ENCODE results near the gene RPTN.

Gene RPTN, protein sequence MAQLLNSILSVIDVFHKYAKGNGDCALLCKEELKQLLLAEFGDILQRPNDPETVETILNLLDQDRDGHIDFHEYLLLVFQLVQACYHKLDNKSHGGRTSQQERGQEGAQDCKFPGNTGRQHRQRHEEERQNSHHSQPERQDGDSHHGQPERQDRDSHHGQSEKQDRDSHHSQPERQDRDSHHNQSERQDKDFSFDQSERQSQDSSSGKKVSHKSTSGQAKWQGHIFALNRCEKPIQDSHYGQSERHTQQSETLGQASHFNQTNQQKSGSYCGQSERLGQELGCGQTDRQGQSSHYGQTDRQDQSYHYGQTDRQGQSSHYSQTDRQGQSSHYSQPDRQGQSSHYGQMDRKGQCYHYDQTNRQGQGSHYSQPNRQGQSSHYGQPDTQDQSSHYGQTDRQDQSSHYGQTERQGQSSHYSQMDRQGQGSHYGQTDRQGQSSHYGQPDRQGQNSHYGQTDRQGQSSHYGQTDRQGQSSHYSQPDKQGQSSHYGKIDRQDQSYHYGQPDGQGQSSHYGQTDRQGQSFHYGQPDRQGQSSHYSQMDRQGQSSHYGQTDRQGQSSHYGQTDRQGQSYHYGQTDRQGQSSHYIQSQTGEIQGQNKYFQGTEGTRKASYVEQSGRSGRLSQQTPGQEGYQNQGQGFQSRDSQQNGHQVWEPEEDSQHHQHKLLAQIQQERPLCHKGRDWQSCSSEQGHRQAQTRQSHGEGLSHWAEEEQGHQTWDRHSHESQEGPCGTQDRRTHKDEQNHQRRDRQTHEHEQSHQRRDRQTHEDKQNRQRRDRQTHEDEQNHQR

DNA sequence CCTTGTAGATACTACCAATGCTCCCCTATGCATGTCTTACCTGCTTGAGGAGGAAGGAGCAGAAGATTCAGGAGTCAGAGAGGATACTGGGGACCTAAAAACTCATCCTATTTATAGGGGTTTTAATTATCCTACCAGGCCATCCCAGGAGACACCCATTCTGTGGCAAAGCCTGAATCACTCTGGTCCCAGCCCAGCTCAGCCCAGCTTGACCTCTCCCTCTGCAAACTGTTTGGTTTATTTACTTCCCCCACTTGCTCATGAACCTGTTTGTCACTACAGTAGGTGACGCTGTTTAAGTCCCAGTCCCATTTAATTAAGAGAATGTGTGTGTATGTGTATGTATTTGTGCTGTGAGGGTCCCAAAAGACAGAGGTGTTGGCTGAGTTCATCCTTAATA lies at the start of gene RPTN:
Gene RPTN, minus strand, starts transcription at position 85 of the 400 bp plus-strand sequence. CDS start 1,339 bp downstream, outside the sequence.
- DNase-seq (ENCODE audit: extremely low spot score) = no peak
- POLR2A ChIA-PET = no interaction called here
- CTCF ChIA-PET = no interaction called here
- TF ChIP-seq ARNT (IDR thresholded peaks at IDR 0.05) = no peak

DNA sequence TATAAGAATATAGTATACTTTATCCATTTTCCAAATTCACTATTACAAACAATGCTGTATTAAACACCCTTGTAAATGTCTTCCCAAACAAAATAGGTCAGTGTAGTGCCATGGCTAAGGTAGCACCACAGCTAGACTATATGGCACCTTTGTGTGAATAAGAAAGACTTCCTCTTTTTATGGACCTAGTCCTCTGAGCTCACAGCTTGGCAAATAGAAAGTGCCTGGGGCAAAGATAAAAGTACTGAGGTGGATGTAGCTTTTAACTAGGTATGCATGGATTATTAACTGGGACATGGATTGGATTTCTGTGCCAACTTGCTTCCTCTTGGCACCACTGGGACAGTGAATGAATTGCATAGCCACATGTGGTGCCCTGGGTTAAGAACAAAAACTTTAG lies 40.0 kb upstream of the RPTN start:
- ChIA-PET POLR2A (interaction anchor here (1.0 kb wide), 1 partner anchor 10 kb away, joined by 3 read pairs; no protein-coding TSS in a partner anchor), CTCF (interaction anchor here (1.0 to 1.1 kb wide), 2 partner anchors 13 to 14 kb away, joined by 3 to 4 read pairs; no protein-coding TSS in a partner anchor)
- DNase-seq (ENCODE audit: extremely low spot score) = no peak
- TF ChIP-seq SUZ12 (IDR thresholded peaks at IDR 0.05) (no peak), ARNT (IDR thresholded peaks at IDR 0.05) (no peak), CTBP1 (IDR thresholded peaks at IDR 0.05; ENCODE audit: borderline replicate concordance) (no peak), HDGF (IDR thresholded peaks at IDR 0.05; ENCODE audit: borderline replicate concordance) (no peak), ZNF384 (IDR thresholded peaks at IDR 0.05) (no peak), FOXM1 (IDR thresholded peaks at IDR 0.05; ENCODE audit: borderline replicate concordance) (no peak), BHLHE40 (IDR thresholded peaks at IDR 0.05; ENCODE audit: borderline replicate concordance) (no peak), FOXK2 (IDR thresholded peaks at IDR 0.05) (no peak), SP1 (IDR thresholded peaks at IDR 0.05) (no peak)
- TF ChIP-seq, protein P1, sequence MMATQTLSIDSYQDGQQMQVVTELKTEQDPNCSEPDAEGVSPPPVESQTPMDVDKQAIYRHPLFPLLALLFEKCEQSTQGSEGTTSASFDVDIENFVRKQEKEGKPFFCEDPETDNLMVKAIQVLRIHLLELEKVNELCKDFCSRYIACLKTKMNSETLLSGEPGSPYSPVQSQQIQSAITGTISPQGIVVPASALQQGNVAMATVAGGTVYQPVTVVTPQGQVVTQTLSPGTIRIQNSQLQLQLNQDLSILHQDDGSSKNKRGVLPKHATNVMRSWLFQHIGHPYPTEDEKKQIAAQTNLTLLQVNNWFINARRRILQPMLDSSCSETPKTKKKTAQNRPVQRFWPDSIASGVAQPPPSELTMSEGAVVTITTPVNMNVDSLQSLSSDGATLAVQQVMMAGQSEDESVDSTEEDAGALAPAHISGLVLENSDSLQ (IDR thresholded peaks at IDR 0.05) = no peak

DNA sequence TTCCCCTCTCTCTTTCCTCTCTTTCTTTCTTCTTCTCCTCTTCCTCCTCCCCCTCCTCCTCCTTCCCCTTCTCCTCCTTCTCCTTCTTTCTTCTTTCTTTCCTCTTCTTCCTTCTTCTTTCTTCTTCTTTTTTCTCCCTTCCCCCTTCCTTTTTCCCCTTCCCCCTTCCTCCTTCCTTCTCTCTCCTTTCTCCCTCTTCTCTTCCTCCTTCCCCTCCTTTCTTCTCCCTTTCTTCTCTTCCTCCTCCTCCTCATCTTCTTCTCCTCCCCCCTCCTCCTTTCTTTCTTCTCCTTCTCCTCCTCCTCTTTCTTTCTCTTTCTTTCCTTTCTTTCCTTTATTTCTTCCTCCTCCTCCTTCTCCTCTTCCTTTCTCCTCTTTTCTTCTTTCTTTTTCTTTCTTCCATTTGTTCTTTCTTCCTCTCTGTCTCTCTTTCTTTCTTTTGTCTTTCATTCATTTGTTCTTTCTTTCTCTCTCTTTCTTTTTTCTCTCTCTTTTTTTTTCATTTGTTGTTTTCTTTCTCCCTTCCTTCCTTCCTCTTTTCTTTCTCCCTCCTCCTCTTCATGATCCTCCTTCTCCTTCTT lies 38.4 kb upstream of the RPTN start:
- DNase-seq (ENCODE audit: extremely low spot score) = no peak
- CTCF ChIA-PET = interaction anchor here (0.7 to 1.1 kb wide), 2 partner anchors 12 to 64 kb away, joined by 3 to 5 read pairs; no protein-coding TSS in a partner anchor
- POLR2A ChIA-PET = no interaction called here
- TF ChIP-seq ZNF384 (IDR thresholded peaks at IDR 0.05) = no peak

DNA sequence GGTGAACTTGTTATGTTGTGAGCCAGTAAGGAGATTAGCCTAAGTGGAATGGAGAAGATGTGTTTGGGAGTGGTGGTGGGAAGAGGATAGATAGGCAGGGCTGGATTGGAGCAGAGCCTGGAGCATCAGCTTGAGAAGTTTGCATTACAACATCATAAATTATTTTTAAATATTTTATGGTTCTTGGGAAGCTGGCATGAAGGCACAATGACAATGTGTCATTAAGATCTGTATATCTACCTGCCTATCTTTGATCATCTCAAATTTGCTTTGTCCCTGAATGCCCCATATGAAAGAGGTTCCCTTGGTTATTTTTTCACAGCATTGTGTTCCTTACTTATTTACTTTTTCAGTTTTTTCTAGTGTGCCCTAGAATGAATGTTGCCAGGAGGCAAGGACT lies 32.7 kb upstream of the RPTN start:
- ChIA-PET POLR2A (interaction anchor here (0.6 kb wide), 1 partner anchor 1950 kb away, joined by 3 read pairs; no protein-coding TSS in a partner anchor), CTCF (no interaction called here)
- TF ChIP-seq L3MBTL2 (conservative IDR thresholded peaks at IDR 0.05) (no peak), FOXM1 (IDR thresholded peaks at IDR 0.05; ENCODE audit: borderline replicate concordance) (no peak), ELF4 (IDR thresholded peaks at IDR 0.05) (no peak), BHLHE40 (IDR thresholded peaks at IDR 0.05; ENCODE audit: borderline replicate concordance) (no peak), FOXA1 (IDR thresholded peaks at IDR 0.05) (no peak), SP1 (IDR thresholded peaks at IDR 0.05) (no peak), ZNF384 (IDR thresholded peaks at IDR 0.05) (no peak), HDGF (IDR thresholded peaks at IDR 0.05; ENCODE audit: borderline replicate concordance) (no peak), FOXK2 (IDR thresholded peaks at IDR 0.05) (no peak)
- TF ChIP-seq, protein P1 (IDR thresholded peaks at IDR 0.05) = no peak
- no peak for DNase-seq (ENCODE audit: extremely low spot score)

DNA sequence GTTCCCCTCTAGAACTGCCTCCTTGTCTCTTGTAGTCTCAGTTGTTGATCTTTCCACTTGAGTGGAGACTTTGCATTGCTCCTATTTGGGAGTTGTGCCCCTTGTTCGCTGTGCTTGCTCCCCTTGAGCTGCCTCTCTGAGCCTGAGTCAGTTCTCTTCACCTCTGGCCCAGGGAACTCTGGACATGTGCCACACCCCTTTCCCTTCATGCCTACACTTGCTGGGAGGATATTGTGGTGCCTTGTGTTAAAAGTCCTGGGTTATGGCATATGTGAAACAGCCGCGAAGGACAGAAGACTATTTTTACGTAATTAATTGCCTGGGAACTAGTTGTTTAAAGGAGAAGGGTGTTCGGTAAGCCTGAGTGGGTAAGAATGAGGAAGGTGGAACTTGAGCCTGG lies 32.2 kb upstream of the RPTN start:
- DNase-seq (ENCODE audit: extremely low spot score) = no peak
- POLR2A ChIA-PET = no interaction called here
- CTCF ChIA-PET = interaction anchor here (0.7 kb wide), 1 partner anchor 90 kb away, joined by 3 read pairs; no protein-coding TSS in a partner anchor
- TF ChIP-seq LEF1 (IDR thresholded peaks at IDR 0.05; ENCODE audit: borderline replicate concordance) = no peak
- no peak for TF ChIP-seq ZNF384 (IDR thresholded peaks at IDR 0.05)
- TF ChIP-seq CTBP1 (IDR thresholded peaks at IDR 0.05; ENCODE audit: borderline replicate concordance) = no peak
- TF ChIP-seq, protein P1 (IDR thresholded peaks at IDR 0.05) = no peak
- no peak for TF ChIP-seq TARDBP (IDR thresholded peaks at IDR 0.05)

DNA sequence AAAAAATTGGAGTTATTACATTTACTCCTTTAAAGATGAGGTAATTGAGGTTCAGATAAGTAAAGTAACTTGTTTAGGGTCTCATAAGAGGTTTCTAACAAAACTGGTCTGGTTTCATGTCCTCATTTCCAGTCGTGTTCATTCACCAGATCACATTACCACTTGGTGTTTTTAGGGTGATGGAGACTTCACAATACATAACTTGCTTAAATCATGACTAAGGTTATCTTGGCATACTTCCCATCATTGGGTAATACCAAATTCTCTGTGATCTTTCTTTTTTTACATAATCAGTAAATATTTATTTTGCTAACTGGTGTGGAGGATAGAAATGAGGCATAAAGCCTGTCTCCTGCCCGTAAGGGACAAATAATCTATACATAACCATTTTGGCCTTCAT lies 31.6 kb upstream of the RPTN start:
- ChIA-PET CTCF (interaction anchor here (0.7 kb wide), 1 partner anchor 89 kb away, joined by 3 read pairs; no protein-coding TSS in a partner anchor), POLR2A (no interaction called here)
- no peak for DNase-seq (ENCODE audit: extremely low spot score)
- TF ChIP-seq ELF4 (IDR thresholded peaks at IDR 0.05) (no peak), FOXA1 (IDR thresholded peaks at IDR 0.05) (no peak), SUZ12 (IDR thresholded peaks at IDR 0.05) (no peak), SP1 (IDR thresholded peaks at IDR 0.05) (no peak), L3MBTL2 (conservative IDR thresholded peaks at IDR 0.05) (no peak), CTBP1 (IDR thresholded peaks at IDR 0.05; ENCODE audit: borderline replicate concordance) (no peak), ARNT (IDR thresholded peaks at IDR 0.05) (no peak), NFRKB (IDR thresholded peaks at IDR 0.05) (no peak), ZNF384 (IDR thresholded peaks at IDR 0.05) (no peak)
- TF ChIP-seq, protein P1 (IDR thresholded peaks at IDR 0.05) = no peak
